Spleen (tissue), 11 donors: ENCODE measurements around the gene THBS2. TPM values are rescaled to one million over a fixed set of nuclear protein-coding genes. Genes with fewer than 3 reads are reported as not detected.

Source experiments
- DNase-seq: peaks from one replicate; pipeline ENCODE4 v3.0.0-alpha.2; 2020
- H3K27ac ChIP-seq, 8 donors: fragments of 200-600 bp; sonication (generic) in 7 of 8; 1 replicate in 4 of 8; 2 replicates in 4 of 8; pipeline versions ENCODE4 v1.5.0 to v1.8.0; 2016 to 2021; ENCODE audit warnings: inconsistent platforms in 4 of 8, mild to moderate bottlenecking in 4 of 8, moderate library complexity in 1 of 8
- H3K27me3 ChIP-seq, 7 donors: fragments of 200-600 bp; sonication (generic) in 6 of 7; replicated peaks in 1 of 7; 1 replicate in 4 of 7; 2 replicates in 3 of 7; pipeline versions ENCODE4 v1.5.0 to v1.8.0; 2016 to 2021; ENCODE audit warnings: inconsistent platforms in 3 of 7, mild to moderate bottlenecking in 1 of 7
- H3K36me3 ChIP-seq, 6 donors: fragments of 200-600 bp; sonication (generic) in 5 of 6; 1 replicate in 4 of 6; 2 replicates in 2 of 6; pipeline versions ENCODE4 v1.5.0 to v1.8.0; 2016 to 2021; ENCODE audit warnings: inconsistent platforms in 2 of 6
- H3K4me1 ChIP-seq, 6 donors: fragments of 200-600 bp; sonication (generic) in 5 of 6; 1 replicate in 3 of 6; 2 replicates in 3 of 6; pipeline versions ENCODE4 v1.5.0 to v1.8.0; 2016 to 2021; ENCODE audit warnings: inconsistent platforms in 3 of 6
- H3K4me3 ChIP-seq, 8 donors: fragments of 200-600 bp; sonication (generic) in 7 of 8; 1 replicate in 4 of 8; 2 replicates in 4 of 8; pipeline versions ENCODE4 v1.5.0 to v1.8.0; 2016 to 2021; ENCODE audit warnings: inconsistent platforms in 4 of 8, mild to moderate bottlenecking in 4 of 8, moderate library complexity in 2 of 8
- H3K9me3 ChIP-seq, 8 donors: fragments of 200-600 bp; sonication (generic) in 7 of 8; 1 replicate in 4 of 8; 2 replicates in 4 of 8; pipeline versions ENCODE4 v1.5.0 to v1.8.0; 2016 to 2021; ENCODE audit warnings: inconsistent platforms in 4 of 8
- CTCF ChIP-seq, 11 experiments: fragments of 200-600 bp in 7 of 11; fragments of 450-650 bp in 4 of 11; sonication (generic) in 4 of 11; IDR thresholded peaks in 8 of 11; conservative IDR thresholded peaks in 3 of 11; 1 replicate in 7 of 11; 2 replicates in 4 of 11; pipeline versions ENCODE4 v1.4.0 to v1.8.0; 2016 to 2021; ENCODE audit warnings: antibody characterized with exemption in 11 of 11, inconsistent platforms in 4 of 11, mild to moderate bottlenecking in 1 of 11
- POLR2A ChIP-seq, 3 donors: fragments of 450-650 bp; IDR thresholded peaks; one replicate each; pipeline ENCODE4 v1.5.1; 2017; ENCODE audit warnings: antibody characterized with exemption in 3 of 3, mild to moderate bottlenecking in 1 of 3
- POLR2AphosphoS5 ChIP-seq, 3 donors: sonication (generic); formaldehyde crosslinking; IDR thresholded peaks; one replicate each; pipeline ENCODE4 v1.5.1; 2017; ENCODE audit warnings: antibody characterized with exemption in 3 of 3
- WGBS, 5 donors: extraction: QIAGEN DNeasy Blood & Tissue Kit in 3 of 5; methylation state at CpG; one replicate each; pipeline versions ENCODE4 v1.1.5 to v1.1.7; 2013 to 2018; 5-methylcytosine and 5-hydroxymethylcytosine counted together
- intact Hi-C: fragments of 100-400 bp; cut with DNase I; formaldehyde crosslinking; loops from one replicate; pipeline ENCODE4 v1.15.0; 2023; ENCODE audit warnings: low total_unique reads
- polyA plus RNA-seq, 3 donors: library from polyadenylated mRNA; stranded (reverse); fragments of 200-250 nt; gene quantifications; one replicate each; pipeline ENCODE4 v1.2.1, GENCODE V29; 2013
- total RNA-seq, 7 donors: library from RNA; depleted of rRNA in 3 of 7; stranded (reverse); fragments of >200 nt in 3 of 7; fragmentation: NEBNext Ultra II Directional in 4 of 7; extraction: Animal tissue kit (Norgen Biotek cat#: 25700) in 4 of 7; gene quantifications; one replicate each; pipeline versions ENCODE4 v1.1.0 to v1.2.1, GENCODE V29; 2016 to 2021
- donor health status: healthy with polysubstance abuse.
- donor health status: DM: no; HTN: no; CAD: no; lungs with moderate emphysema.
- donor health status: DM: no; HTN: no; CAD: no.
- donor health status: Bipolar disorder and iron deficiency.
- donor health status: healthy.
- donor health status: DM: no; HTN: no; CAD: no.
- donor health status: DM: yes; HTN: yes; CAD: no.

Gene THBS2
- total and polyA plus RNA-seq, 10 donors, result 1.2 to 24.9 (median 5.7) TPM

- Histone ChIP-seq H3K27ac (no peak overlapping the region), H3K4me3 (no peak overlapping the region), H3K4me1 (no peaks in the 10 kb centered on the region), H3K9me3 (peaks cover 0 to 3% (median 0%) of the 10 kb centered on the region in 8 donors), H3K27me3 (no peaks in the 10 kb centered on the region), H3K36me3 (no peaks in the 10 kb centered on the region)
- 47 to 75% (median 69%) methylated on average over 2 of the region's 2 CpGs for WGBS, 5 donors
- DNase-seq, result no peak
- intact Hi-C loops, result no loop called here
- TF ChIP-seq CTCF (IDR thresholded peaks at IDR 0.05 in 8 of 11, conservative IDR thresholded peaks at IDR 0.05 in 3 of 11), result no peak
- TF ChIP-seq POLR2AphosphoS5 (IDR thresholded peaks at IDR 0.05), result no peak
- no peak for TF ChIP-seq POLR2A (IDR thresholded peaks at IDR 0.05)
Observed at GRCh38 chr6:169194737-169195136, 58.9 kb downstream of the THBS2 start.

GRCh38 chr6:169190970-169191369 lies 62.7 kb downstream of the THBS2 start:
- Histone ChIP-seq H3K4me1 (no peaks in the 10 kb centered on the region), H3K4me3 (no peak overlapping the region), H3K27ac (peak overlapping the region in 7 of 8 donors; percentile 31 to 63 (median 55)), H3K36me3 (no peaks in the 10 kb centered on the region), H3K27me3 (no peaks in the 10 kb centered on the region), H3K9me3 (peaks cover 0 to 3% (median 0%) of the 10 kb centered on the region in 8 donors)
- intact Hi-C loops, result no loop called here
- TF ChIP-seq POLR2AphosphoS5 (IDR thresholded peaks at IDR 0.05), result no peak
- TF ChIP-seq POLR2A (IDR thresholded peaks at IDR 0.05), result no peak
- no peak for TF ChIP-seq CTCF (IDR thresholded peaks at IDR 0.05 in 8 of 11, conservative IDR thresholded peaks at IDR 0.05 in 3 of 11)
- 80 to 94% (median 87%) methylated on average over 8 of the region's 8 CpGs for WGBS, 5 donors
- no peak for DNase-seq

- WGBS, 5 donors, result 63 to 81% (median 68%) methylated on average over 8 of the region's 8 CpGs
- H3K4me3 ChIP-seq, result no peak overlapping the region
- H3K36me3 ChIP-seq, result no peaks in the 10 kb centered on the region
- H3K4me1 ChIP-seq, result no peaks in the 10 kb centered on the region
- intact Hi-C loops, result no loop called here
- H3K27ac ChIP-seq, result peak overlapping the region in 6 of 8 donors; percentile 17 to 64 (median 63)
- H3K9me3 ChIP-seq, result peaks cover 0 to 3% (median 0%) of the 10 kb centered on the region in 8 donors
- TF ChIP-seq POLR2AphosphoS5 (IDR thresholded peaks at IDR 0.05), result peak in 2 of 3 donors; percentile 47
- no peak for TF ChIP-seq POLR2A (IDR thresholded peaks at IDR 0.05)
- no peak for TF ChIP-seq CTCF (IDR thresholded peaks at IDR 0.05 in 8 of 11, conservative IDR thresholded peaks at IDR 0.05 in 3 of 11)
- no peaks in the 10 kb centered on the region for H3K27me3 ChIP-seq
- no peak for DNase-seq
Observed at GRCh38 chr6:169190144-169190584, 63.5 kb downstream of the THBS2 start.

- TF ChIP-seq CTCF (IDR thresholded peaks at IDR 0.05 in 8 of 11, conservative IDR thresholded peaks at IDR 0.05 in 3 of 11), result no peak
- TF ChIP-seq POLR2A (IDR thresholded peaks at IDR 0.05), result no peak
- no peak for TF ChIP-seq POLR2AphosphoS5 (IDR thresholded peaks at IDR 0.05)
- Histone ChIP-seq H3K9me3 (no peaks in the 10 kb centered on the region), H3K4me1 (no peaks in the 10 kb centered on the region), H3K27ac (peak overlapping the region in 6 of 8 donors; percentile 17 to 64 (median 63)), H3K36me3 (no peaks in the 10 kb centered on the region), H3K4me3 (no peak overlapping the region), H3K27me3 (no peaks in the 10 kb centered on the region)
- intact Hi-C loops, result no loop called here
- 66 to 87% (median 69%) methylated on average over 8 of the region's 8 CpGs for WGBS, 5 donors
- no peak for DNase-seq
Observed at GRCh38 chr6:169189686-169190085, 64.0 kb downstream of the THBS2 start.
